ENCODE data around the gene CNOT3.

Gene CNOT3

DNA sequence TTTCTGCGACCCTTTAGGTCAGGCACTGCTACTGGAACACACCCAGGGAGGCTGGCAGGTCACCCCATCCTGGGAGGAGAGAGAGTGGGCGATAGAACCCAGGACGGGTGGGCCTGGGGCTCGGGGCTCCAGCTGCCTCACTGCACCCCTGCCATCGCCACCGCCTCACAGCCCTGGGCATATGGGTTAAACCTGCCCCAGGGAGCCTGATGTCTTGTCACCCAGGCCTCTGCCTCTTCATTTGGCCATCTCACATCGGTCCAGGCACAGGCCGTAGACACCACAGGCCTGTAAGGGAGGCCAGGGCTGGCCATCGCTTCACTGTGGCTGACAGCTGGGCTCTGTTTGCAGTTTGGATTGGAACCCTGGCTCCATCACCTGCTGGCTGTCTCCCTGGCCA, 11.8 kb upstream of the CNOT3 start:
- no peaks in the 10 kb centered on the region for H3K79me2 ChIP-seq (ENCODE audit: low read length)
- H3K27me3 ChIP-seq (replicated peaks; ENCODE audit: insufficient read depth, low read length): no peaks in the 10 kb centered on the region
- no peaks in the 10 kb centered on the region for H3K9me2 ChIP-seq (replicated peaks; ENCODE audit: insufficient read depth, low read length)
- no peaks in the 10 kb centered on the region for H3K9me3 ChIP-seq (replicated peaks; ENCODE audit: insufficient read depth, low read length)
- no peak for DNase-seq
- H4K20me1 ChIP-seq (ENCODE audit: insufficient read depth, low read length): no peaks in the 10 kb centered on the region
- H3K9ac ChIP-seq (ENCODE audit: low read length): no peak overlapping the region
- H3K4me2 ChIP-seq (ENCODE audit: low read depth, low read length): no peak overlapping the region
- no peaks in the 10 kb centered on the region for H3F3A ChIP-seq (ENCODE audit: insufficient read depth, low read length)
- no peaks in the 10 kb centered on the region for H3K36me3 ChIP-seq (replicated peaks; ENCODE audit: insufficient read depth, low read length)
- H3K4me3 ChIP-seq (ENCODE audit: low read length): no peak overlapping the region
- H3K27ac ChIP-seq (ENCODE audit: low read length): no peak overlapping the region
- H2AFZ ChIP-seq (ENCODE audit: low read length): no peak overlapping the region
- no peaks in the 10 kb centered on the region for H3K4me1 ChIP-seq (ENCODE audit: low read length)
- no peak for TF ChIP-seq EZH2phosphoT487 (IDR thresholded peaks at IDR 0.05; ENCODE audit: low read length)
- TF ChIP-seq, protein P1, sequence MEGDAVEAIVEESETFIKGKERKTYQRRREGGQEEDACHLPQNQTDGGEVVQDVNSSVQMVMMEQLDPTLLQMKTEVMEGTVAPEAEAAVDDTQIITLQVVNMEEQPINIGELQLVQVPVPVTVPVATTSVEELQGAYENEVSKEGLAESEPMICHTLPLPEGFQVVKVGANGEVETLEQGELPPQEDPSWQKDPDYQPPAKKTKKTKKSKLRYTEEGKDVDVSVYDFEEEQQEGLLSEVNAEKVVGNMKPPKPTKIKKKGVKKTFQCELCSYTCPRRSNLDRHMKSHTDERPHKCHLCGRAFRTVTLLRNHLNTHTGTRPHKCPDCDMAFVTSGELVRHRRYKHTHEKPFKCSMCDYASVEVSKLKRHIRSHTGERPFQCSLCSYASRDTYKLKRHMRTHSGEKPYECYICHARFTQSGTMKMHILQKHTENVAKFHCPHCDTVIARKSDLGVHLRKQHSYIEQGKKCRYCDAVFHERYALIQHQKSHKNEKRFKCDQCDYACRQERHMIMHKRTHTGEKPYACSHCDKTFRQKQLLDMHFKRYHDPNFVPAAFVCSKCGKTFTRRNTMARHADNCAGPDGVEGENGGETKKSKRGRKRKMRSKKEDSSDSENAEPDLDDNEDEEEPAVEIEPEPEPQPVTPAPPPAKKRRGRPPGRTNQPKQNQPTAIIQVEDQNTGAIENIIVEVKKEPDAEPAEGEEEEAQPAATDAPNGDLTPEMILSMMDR (IDR thresholded peaks at IDR 0.05; ENCODE audit: low read length): no peak
- no peak for TF ChIP-seq EZH2 (optimal IDR thresholded peaks at IDR 0.05; ENCODE audit: low read depth, low read length)

- no peaks in the 10 kb centered on the region for H3F3A ChIP-seq (ENCODE audit: insufficient read depth, low read length)
- H3K27me3 ChIP-seq (replicated peaks; ENCODE audit: insufficient read depth, low read length): no peaks in the 10 kb centered on the region
- H3K9ac ChIP-seq (ENCODE audit: low read length): no peak overlapping the region
- no peak overlapping the region for H2AFZ ChIP-seq (ENCODE audit: low read length)
- H4K20me1 ChIP-seq (ENCODE audit: insufficient read depth, low read length): no peaks in the 10 kb centered on the region
- TF ChIP-seq EZH2phosphoT487 (IDR thresholded peaks at IDR 0.05; ENCODE audit: low read length) (no peak), EZH2 (optimal IDR thresholded peaks at IDR 0.05; ENCODE audit: low read depth, low read length) (no peak)
- TF ChIP-seq, protein P1 (IDR thresholded peaks at IDR 0.05; ENCODE audit: low read length): no peak
- no peak overlapping the region for H3K4me3 ChIP-seq (ENCODE audit: low read length)
- no peaks in the 10 kb centered on the region for H3K9me2 ChIP-seq (replicated peaks; ENCODE audit: insufficient read depth, low read length)
- H3K27ac ChIP-seq (ENCODE audit: low read length): no peak overlapping the region
- H3K4me2 ChIP-seq (ENCODE audit: low read depth, low read length): no peak overlapping the region
- no peaks in the 10 kb centered on the region for H3K9me3 ChIP-seq (replicated peaks; ENCODE audit: insufficient read depth, low read length)
- no peak for DNase-seq
- H3K36me3 ChIP-seq (replicated peaks; ENCODE audit: insufficient read depth, low read length): no peaks in the 10 kb centered on the region
- H3K79me2 ChIP-seq (ENCODE audit: low read length): no peaks in the 10 kb centered on the region
- no peaks in the 10 kb centered on the region for H3K4me1 ChIP-seq (ENCODE audit: low read length)
Measured at GRCh38 chr19:54127688-54128440, 9.7 kb upstream of the CNOT3 start.

- no peak overlapping the region for H3K27ac ChIP-seq (ENCODE audit: low read length)
- no peak for DNase-seq
Measured at GRCh38 chr19:54128441-54128725, 9.2 kb upstream of the CNOT3 start.

More at GRCh38 chr19:54128441-54128725, 9.2 kb upstream of the CNOT3 start:
- Histone ChIP-seq H3K4me3 (ENCODE audit: low read length) (no peak overlapping the region), H4K20me1 (ENCODE audit: insufficient read depth, low read length) (no peaks in the 10 kb centered on the region), H3K4me2 (ENCODE audit: low read depth, low read length) (no peak overlapping the region), H3K79me2 (ENCODE audit: low read length) (no peaks in the 10 kb centered on the region), H3F3A (ENCODE audit: insufficient read depth, low read length) (no peaks in the 10 kb centered on the region), H2AFZ (ENCODE audit: low read length) (no peak overlapping the region), H3K9ac (ENCODE audit: low read length) (no peak overlapping the region), H3K27me3 (replicated peaks; ENCODE audit: insufficient read depth, low read length) (no peaks in the 10 kb centered on the region), H3K4me1 (ENCODE audit: low read length) (no peaks in the 10 kb centered on the region), H3K9me3 (replicated peaks; ENCODE audit: insufficient read depth, low read length) (no peaks in the 10 kb centered on the region), H3K9me2 (replicated peaks; ENCODE audit: insufficient read depth, low read length) (no peaks in the 10 kb centered on the region), H3K36me3 (replicated peaks; ENCODE audit: insufficient read depth, low read length) (no peaks in the 10 kb centered on the region)
- no peak for TF ChIP-seq EZH2 (optimal IDR thresholded peaks at IDR 0.05; ENCODE audit: low read depth, low read length)
